OCI-LY1 (cell line): Measurements from ENCODE around the gene FEV.

Source experiments
- H2AFZ ChIP-seq: fragments of 200-600 bp; sonication (generic), shearing (Covaris generic); 2 replicates; pipeline ENCODE4 v1.6.0; 2014; ENCODE audit warnings: antibody characterized with exemption, mild to moderate bottlenecking, low read length
- H3F3A ChIP-seq: fragments of 200-600 bp; sonication (generic), shearing (Covaris generic); 2 replicates; pipeline ENCODE4 v1.6.0; 2014; ENCODE audit warnings: mild to moderate bottlenecking, antibody characterized with exemption, low read length, moderate library complexity; ENCODE audit not compliant: insufficient read depth
- H3K27ac ChIP-seq: fragments of 200-600 bp; sonication (generic); 2 replicates; pipeline ENCODE4 v1.5.1; 2014; ENCODE audit warnings: low read length, mixed run types, mild to moderate bottlenecking, low read depth; ENCODE audit not compliant: poor library complexity, severe bottlenecking
- H3K27me3 ChIP-seq: fragments of 200-600 bp; sonication (generic); 2 replicates; pipeline ENCODE4 v1.6.0; 2014; ENCODE audit warnings: antibody characterized with exemption, mild to moderate bottlenecking, low read length, moderate library complexity; ENCODE audit not compliant: insufficient read depth
- H3K36me3 ChIP-seq: fragments of 200-600 bp; sonication (generic); 2 replicates; pipeline ENCODE4 v1.6.1; 2014; ENCODE audit warnings: mild to moderate bottlenecking, antibody characterized with exemption, low read length, moderate library complexity, mixed read lengths; ENCODE audit not compliant: insufficient read depth
- H3K4me1 ChIP-seq: fragments of 200-600 bp; sonication (generic); 2 replicates; pipeline ENCODE4 v1.5.1; 2014; ENCODE audit warnings: mild to moderate bottlenecking, low read length, moderate library complexity; ENCODE audit not compliant: insufficient read depth, severe bottlenecking
- H3K4me2 ChIP-seq: fragments of 200-600 bp; sonication (generic), shearing (Covaris generic); 2 replicates; pipeline ENCODE4 v1.6.1; 2014; ENCODE audit warnings: low read length
- H3K4me3 ChIP-seq: fragments of 200-600 bp; sonication (generic); 2 replicates; pipeline ENCODE4 v1.5.1; 2014; ENCODE audit warnings: low read length, low read depth, mild to moderate bottlenecking, mixed read lengths; ENCODE audit not compliant: poor library complexity, severe bottlenecking
- H3K79me2 ChIP-seq: fragments of 200-600 bp; shearing (Covaris generic); 2 replicates; pipeline ENCODE4 v1.6.1; 2016; ENCODE audit warnings: mixed run types, low read length, mixed read lengths; ENCODE audit not compliant: insufficient read depth
- H3K9ac ChIP-seq: fragments of 200-600 bp; sonication (generic), shearing (Covaris generic); 2 replicates; pipeline ENCODE4 v1.6.1; 2014; ENCODE audit warnings: mild to moderate bottlenecking, low read length, mixed read lengths
- H3K9me2 ChIP-seq: fragments of 200-600 bp; sonication (generic), shearing (Covaris generic); 2 replicates; pipeline ENCODE4 v1.6.1; 2014; ENCODE audit warnings: low read depth, mild to moderate bottlenecking, low read length, mixed read lengths
- H3K9me3 ChIP-seq: fragments of 200-600 bp; shearing (Covaris generic); 2 replicates; pipeline ENCODE4 v1.6.1; 2014; ENCODE audit warnings: low read length, mixed read lengths
- H4K20me1 ChIP-seq: fragments of 200-600 bp; sonication (generic), shearing (Covaris generic); 2 replicates; pipeline ENCODE4 v1.6.0; 2016; ENCODE audit warnings: mild to moderate bottlenecking, low read length; ENCODE audit not compliant: insufficient read depth
- EZH2 ChIP-seq: fragments of 200-600 bp; sonication (generic), shearing (Covaris generic); IDR thresholded peaks from 2 replicates; pipeline ENCODE4 v1.8.0; 2017; ENCODE audit warnings: borderline replicate concordance, mixed run types, mild to moderate bottlenecking, antibody characterized with exemption, low read length, moderate library complexity, mixed read lengths
- TF ChIP-seq, protein P1 (sequence below): fragments of 200-600 bp; sonication (generic), shearing (Covaris generic); IDR thresholded peaks from 2 replicates; pipeline ENCODE4 v1.5.1; 2017; ENCODE audit warnings: mild to moderate bottlenecking, antibody characterized with exemption, low read length, moderate library complexity, mixed read lengths

FEV gene

DNA sequence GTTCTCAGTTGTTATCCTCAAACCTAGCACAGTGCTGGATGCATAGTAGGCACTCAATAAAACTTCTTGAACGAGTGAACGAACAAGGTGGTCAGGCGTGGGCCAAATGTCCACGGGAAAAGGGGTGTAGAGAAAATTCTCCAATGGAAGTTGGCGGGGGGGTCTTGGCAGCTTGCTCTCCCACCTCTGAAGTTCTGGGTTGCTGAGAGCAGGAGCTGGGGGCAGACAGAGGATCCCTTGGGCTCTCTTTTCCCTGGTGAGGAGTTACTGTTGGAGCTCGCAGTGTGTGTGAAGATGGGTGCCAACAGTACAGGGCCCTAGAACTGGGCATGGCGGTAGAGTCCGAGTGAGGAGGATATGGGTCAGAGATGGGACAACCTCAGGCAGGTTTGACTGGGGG is 10.6 kb upstream of the FEV start:
- Histone ChIP-seq H3K36me3 (no peaks in the 10 kb centered on the region), H3K4me3 (no peak overlapping the region), H3K4me2 (no peak overlapping the region), H2AFZ (no peak overlapping the region), H3K79me2 (no peaks in the 10 kb centered on the region), H3K27me3 (peaks cover 1% of the 10 kb centered on the region), H3K27ac (no peak overlapping the region), H3F3A (no peaks in the 10 kb centered on the region), H3K9ac (no peak overlapping the region), H4K20me1 (no peaks in the 10 kb centered on the region), H3K4me1 (no peaks in the 10 kb centered on the region), H3K9me3 (no peaks in the 10 kb centered on the region), H3K9me2 (no peaks in the 10 kb centered on the region)
- TF ChIP-seq, protein P1, sequence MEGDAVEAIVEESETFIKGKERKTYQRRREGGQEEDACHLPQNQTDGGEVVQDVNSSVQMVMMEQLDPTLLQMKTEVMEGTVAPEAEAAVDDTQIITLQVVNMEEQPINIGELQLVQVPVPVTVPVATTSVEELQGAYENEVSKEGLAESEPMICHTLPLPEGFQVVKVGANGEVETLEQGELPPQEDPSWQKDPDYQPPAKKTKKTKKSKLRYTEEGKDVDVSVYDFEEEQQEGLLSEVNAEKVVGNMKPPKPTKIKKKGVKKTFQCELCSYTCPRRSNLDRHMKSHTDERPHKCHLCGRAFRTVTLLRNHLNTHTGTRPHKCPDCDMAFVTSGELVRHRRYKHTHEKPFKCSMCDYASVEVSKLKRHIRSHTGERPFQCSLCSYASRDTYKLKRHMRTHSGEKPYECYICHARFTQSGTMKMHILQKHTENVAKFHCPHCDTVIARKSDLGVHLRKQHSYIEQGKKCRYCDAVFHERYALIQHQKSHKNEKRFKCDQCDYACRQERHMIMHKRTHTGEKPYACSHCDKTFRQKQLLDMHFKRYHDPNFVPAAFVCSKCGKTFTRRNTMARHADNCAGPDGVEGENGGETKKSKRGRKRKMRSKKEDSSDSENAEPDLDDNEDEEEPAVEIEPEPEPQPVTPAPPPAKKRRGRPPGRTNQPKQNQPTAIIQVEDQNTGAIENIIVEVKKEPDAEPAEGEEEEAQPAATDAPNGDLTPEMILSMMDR: no peak
- no peak for TF ChIP-seq EZH2

DNA sequence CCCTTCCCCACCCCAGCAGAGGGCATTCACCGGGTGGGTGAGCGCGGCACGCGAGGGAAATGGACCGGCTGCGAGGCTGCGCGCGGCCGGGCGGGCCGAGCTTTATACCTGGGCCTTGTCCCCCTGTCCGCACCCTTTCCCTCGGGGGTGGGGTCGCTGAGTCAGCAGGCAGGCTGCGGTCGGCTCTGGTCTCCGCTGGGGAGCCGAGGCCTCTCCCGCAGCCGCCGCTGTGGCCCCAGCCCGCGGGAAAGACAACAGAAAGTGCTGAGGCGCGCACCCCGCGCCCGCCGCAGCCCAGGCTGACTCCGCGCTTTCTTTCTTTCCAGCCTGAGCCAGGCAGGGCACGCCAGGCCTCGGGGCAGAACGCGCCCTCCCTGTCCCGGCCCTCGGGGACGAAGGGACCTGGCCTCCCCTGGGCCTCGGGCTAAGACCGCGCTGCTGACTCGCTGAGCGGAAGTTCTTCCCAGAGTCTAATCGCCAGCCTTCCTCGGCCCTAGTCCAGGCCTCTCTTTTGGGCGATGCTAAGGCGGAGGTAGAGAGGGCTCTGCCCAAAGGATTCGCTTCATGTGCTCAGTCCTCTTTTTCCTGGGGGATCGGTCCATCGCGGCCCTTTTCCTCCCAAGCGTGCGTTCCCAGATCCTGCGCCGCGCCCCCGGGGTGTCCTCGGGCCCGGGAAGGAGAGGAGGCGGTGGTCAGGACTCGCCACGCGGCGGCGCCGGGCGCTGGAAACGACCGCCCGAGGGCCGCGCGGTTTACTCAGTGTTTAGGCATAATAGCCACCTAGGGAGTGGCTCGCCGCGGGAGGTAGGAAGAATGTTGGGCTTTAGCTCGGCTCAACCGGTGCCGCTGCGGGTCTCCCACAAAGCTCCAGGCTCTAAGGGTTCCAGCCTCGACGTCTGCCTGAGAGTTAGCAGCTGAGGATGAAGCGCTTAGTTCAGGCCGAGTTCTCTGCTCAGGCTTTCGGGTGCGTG is 8.6 kb upstream of the FEV start, which contains the start of gene CRYBA2:
TSS of gene CRYBA2 (minus strand) at position 78 of the 971 bp plus-strand sequence. CDS start 246 bp downstream, outside the sequence.
- H3K27me3 ChIP-seq: no peaks in the 10 kb centered on the region; the same call in 1 of the 2 replicates

GRCh38 chr2:218992703-218993344 is 7.8 kb upstream of the FEV start:
- no peak overlapping the region for H3K27ac ChIP-seq
- no peak overlapping the region for H2AFZ ChIP-seq
- H3K4me3 ChIP-seq: no peak overlapping the region
- no peaks in the 10 kb centered on the region for H4K20me1 ChIP-seq
- H3F3A ChIP-seq: no peaks in the 10 kb centered on the region
- no peaks in the 10 kb centered on the region for H3K4me1 ChIP-seq
- no peaks in the 10 kb centered on the region for H3K9me3 ChIP-seq
- TF ChIP-seq, protein P1: no peak
- no peaks in the 10 kb centered on the region for H3K9me2 ChIP-seq
- no peaks in the 10 kb centered on the region for H3K27me3 ChIP-seq
- no peak overlapping the region for H3K4me2 ChIP-seq
- no peaks in the 10 kb centered on the region for H3K79me2 ChIP-seq
- H3K9ac ChIP-seq: no peak overlapping the region
- no peaks in the 10 kb centered on the region for H3K36me3 ChIP-seq

More for the DNA sequence above, 8.6 kb upstream of the FEV start, which contains the start of gene CRYBA2:
- Histone ChIP-seq H3F3A (no peaks in the 10 kb centered on the region), H3K36me3 (no peaks in the 10 kb centered on the region), H3K9me3 (no peaks in the 10 kb centered on the region), H3K9ac (no peak within 1 kb of the TSS), H3K4me3 (no peak within 1 kb of the TSS), H3K4me2 (no peak within 1 kb of the TSS), H3K79me2 (no peaks in the 10 kb centered on the region), H4K20me1 (no peaks in the 10 kb centered on the region), H3K4me1 (no peaks in the 10 kb centered on the region), H3K27ac (no peak within 1 kb of the TSS), H2AFZ (no peak within 1 kb of the TSS), H3K9me2 (no peaks in the 10 kb centered on the region)
- no peak for TF ChIP-seq EZH2
- TF ChIP-seq, protein P1: no peak
